GM21576 (cell line): ENCODE measurements around the gene RABGAP1L.
A peak's percentile ranks its signal among the peaks of the same experiment; 100 is the strongest.
"Not testable (repeated sequence)": the region's sequence is repeated elsewhere in the genome, so short reads cannot be mapped to it uniquely, and the experiment has no call there.

Experiments used
- ATAC-seq: cut with Tn5 transposase; IDR thresholded peaks from one replicate; pipeline ENCODE4 v1.9.1; 2021; ENCODE audit warnings: mild to moderate bottlenecking, moderate library complexity; ENCODE audit not compliant: unreplicated experiment

The RABGAP1L gene

DNA sequence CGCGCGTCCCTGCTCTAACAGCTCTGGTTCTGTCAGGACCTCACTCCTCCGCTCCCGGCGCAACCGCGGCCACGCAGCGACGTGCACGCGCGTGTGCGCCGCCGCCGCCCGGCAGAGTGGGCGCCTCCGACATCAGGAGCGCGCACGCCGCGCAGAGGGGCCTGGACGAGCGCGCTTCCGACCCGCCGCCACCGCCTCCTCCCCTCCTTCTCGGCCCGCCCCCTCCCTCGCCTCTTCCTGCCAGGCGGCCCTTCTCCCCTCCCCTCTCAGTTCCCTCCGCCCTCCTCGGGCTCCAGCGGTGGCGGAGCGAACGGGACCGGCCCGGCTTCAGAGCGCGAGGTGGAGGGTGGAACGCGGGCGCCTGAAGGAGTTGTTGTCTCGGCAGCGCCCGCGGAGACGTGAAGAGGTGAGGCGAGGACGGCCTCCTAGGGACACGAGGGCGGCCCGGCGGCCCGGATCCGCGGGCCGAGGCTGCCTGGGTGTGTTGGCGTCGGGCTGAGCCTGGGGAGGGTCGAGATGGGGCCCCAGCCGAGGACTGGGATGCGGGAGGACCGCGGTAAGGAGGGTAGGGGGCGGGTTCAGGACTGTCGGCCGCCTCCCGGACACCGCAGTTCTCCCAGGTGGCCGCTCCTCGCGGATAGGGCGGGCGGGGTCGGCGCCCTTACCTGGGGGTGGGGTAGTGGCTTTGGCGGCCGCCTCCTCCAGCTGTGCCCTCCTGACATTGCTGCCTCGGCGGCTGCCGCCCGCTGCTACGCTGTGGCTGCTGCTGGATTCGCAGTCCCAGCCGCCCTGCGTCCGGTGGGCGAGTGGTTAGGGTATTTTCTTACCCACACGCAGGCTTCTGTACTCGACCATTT lies at the start of gene RABGAP1L:
RABGAP1L (plus strand) TSS at position 269 of the 857 bp plus-strand sequence.
- ATAC-seq: peak; percentile 63

DNA sequence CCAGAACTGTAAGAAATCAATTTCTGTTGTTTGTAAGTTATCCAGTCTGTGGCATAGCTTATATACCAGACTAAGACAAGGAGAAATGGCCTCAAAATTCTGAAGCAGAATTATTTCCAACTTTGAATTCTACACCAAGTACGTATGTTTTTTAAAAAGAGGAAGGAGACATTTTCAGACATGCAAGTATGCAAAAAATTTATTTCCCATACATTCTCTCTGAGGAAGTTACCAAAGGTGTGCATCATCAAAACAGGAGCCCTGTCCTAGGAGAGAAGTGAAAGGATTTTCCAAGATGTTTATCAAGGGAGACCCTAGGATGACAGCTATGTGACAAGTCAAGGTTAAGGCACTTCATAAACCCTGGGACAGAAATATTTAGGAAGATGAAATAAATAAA lies 49.3 kb upstream of the RABGAP1L start:
- no peak for ATAC-seq

DNA sequence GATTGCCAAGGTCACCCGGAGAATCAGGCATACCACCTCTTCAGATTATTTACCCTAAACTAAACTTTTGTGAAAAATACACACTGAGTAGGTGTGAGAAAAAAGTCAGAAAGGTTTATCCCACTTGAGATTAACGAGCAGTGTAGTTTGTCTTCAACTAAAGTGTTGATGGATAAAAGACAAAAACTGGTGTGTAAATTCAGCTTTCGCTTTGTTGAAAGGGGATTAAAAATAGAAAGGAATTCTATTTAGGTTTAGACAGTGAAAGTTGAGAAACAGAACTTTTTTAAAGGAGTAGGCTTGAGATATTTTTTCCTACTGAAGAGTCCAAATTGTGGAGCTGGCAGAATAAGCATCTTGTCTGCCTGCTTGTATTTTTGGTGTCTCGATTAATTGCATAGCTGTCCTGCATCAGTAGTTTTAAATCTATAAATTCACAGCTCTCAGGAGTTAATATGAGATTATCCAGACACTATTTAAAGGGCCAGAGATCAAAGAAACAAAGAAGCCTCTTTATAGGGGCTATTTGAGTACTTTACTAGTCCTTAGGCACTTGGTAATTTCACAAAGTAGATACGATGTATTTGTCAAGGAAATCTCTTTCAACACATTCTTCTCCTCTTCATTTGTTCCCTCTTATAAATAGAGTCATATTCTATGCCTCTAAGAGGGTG lies 46.7 kb upstream of the RABGAP1L start:
- ATAC-seq: no peak

DNA sequence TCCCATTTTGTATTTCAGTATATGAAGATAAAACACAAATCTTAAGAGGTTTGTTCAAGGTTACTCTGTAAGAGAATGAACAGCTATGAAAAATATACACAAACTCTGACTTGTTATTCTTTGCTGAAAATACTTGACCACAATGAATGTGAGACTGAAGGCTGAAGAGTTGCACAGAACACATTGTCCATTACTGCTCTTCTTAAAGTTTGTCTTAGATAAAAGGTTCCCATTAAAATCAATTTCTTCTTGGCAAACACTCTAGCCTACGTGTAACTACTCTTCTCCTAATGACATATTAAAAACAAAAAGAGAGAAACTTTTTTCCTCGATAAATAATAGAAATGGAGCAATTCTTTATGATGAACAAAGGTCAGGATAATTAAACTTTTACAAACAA lies 45.2 kb upstream of the RABGAP1L start:
- no peak for ATAC-seq

DNA sequence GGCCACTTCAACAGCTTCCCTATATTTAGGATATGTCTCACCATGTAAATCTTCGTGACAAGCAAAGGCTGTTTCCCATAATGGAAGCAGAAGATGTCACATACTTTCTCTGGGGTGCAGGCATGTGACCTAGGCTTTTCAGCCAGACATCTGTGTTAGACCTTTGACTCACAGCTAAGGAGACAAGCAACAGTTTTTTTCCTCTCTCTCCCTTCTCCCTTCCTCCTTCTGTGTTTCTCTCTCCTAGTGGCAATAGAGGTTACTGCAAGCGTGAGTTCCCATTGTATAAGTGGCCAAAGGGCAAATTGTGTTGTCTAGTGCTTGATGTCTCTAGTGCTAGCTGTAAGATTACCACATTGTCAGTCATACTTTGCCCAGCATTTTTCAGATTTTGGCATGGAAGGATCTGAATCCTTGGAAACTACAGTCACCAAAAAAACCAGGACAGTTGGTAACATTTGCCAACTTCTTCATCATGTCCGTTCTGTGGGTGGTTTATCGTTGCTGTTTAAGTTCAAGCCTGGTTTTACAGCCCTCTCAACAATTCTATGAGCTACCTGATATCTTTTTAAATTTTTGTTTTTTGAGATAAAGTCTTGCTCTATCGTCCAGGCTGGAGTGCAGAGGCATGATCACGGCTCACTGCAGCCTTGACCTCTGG lies 44.4 kb upstream of the RABGAP1L start:
- ATAC-seq: peak; percentile 50

DNA sequence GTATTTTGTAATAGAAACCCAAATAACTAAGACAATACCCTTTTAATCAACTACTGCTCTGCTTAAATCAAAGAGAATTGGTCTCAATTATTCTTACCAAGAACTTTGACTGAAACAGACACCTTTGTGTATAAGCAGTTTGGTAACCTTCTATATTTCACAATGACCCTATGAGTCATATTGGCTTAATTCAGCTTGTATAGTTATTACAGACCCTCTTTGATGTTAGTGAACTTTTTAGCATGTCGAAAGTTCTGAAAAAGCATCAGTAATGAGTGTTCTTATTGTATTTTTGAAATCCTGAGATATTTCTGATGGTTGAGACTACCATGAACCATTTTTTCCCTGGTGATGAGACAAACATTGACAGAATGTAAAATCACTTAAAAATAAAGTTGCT lies 43.3 kb upstream of the RABGAP1L start:
- no peak for ATAC-seq

DNA sequence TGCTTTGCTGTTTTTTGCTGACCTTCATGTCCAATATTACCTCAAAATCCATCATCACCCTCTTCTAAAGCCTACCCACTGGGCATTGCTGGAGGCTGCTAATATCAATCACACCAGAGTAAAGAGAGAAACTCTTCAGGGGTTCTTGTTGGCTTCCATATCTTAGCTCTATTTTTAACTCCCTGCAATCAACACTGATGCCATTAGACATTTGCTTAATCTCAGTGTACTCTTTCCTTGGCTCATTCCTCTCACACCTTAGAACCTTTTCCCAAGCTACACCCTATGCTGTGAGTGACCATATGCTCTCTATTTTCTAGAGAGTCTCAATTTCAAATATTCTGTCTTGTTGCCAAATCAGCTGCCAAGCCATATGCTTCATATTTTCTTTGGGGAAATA lies 40.6 kb upstream of the RABGAP1L start:
- no peak for ATAC-seq

DNA sequence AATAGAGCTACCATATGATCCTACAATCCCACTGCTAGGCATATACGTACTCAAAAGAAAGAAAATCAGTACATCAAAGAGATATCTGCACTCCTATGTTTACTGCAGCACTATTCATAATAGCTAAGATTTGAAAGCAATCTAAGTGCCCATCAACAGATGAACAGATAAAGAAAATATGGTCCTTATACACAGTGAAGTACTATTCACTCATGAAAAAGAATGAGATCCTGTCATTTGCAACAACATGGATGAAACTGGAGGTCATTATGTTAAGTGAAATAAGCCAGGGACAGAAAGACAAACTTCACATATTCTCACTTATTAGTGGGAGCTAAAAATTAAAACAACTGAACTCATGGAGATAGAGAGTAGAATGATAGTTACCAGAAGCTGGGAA lies 37.0 kb upstream of the RABGAP1L start:
- not testable (repeated sequence) for ATAC-seq

DNA sequence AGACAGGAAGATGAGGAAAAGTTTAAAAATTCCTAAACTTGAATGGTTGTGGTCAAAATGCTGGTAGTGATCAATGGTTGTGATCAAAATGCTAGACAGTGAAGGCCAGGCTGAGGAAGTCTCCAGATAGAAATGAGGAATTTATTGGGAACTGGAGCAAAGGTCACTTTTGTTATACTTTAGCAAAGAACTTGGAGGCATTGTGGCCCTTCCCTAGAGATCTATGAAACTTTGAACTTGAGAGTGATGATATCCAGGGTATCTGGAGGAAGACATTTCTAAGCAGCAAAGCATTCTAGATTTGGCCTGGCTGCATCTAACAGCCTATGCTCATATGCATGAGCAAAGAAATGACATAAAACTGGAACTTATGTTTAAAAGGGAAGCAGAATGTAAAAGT lies 35.5 kb upstream of the RABGAP1L start:
- ATAC-seq: no peak

DNA sequence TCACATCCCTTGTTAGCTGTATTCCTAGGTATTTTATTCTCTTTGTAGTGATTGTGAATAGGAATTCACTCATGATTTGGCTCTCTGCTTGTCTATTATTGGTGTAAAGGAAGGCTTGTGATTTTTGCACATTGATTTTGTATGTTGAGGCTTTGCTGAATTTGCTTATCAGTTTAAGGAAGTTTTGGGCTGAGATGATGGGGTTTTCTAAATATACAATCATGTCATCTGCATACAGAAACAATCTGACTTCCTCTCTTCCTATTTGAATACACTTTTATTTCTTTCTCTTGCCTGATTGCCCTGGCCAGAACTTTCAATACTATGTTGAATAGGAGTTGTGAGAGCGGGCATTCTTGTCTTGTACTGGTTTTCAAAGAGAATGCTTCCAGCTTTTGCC lies 32.1 kb upstream of the RABGAP1L start:
- ATAC-seq: not testable (repeated sequence)

DNA sequence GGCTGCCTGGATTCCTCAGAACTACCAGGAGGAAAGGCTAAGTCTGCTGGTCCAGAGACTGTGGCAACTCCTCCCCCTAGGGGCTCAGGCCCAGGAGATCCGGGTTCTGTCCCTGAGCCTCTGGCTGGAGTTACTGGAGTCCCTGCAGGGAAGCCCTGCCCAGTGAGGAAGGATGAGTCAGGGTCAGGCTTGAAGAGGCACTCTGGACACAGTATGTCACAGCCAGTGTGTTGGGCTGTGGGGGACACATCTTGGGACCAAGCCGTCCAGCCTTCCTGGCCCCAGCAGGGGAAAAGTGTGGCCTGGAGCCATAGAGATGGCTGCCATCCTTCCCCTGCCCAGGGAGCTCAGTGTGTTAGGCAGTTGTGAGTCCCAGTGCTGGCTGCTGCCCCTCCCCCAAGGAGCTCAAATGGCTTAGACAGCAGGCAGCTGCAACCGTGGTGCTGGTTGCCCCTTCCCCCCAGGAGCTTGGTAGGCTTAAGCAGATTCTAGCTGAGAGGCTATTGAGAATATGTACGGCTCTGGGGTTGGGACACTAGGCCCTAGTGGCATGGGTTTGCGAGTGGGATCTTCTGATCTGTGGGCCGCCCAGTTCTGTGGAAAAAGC lies 28.2 kb upstream of the RABGAP1L start:
- no peak for ATAC-seq

DNA sequence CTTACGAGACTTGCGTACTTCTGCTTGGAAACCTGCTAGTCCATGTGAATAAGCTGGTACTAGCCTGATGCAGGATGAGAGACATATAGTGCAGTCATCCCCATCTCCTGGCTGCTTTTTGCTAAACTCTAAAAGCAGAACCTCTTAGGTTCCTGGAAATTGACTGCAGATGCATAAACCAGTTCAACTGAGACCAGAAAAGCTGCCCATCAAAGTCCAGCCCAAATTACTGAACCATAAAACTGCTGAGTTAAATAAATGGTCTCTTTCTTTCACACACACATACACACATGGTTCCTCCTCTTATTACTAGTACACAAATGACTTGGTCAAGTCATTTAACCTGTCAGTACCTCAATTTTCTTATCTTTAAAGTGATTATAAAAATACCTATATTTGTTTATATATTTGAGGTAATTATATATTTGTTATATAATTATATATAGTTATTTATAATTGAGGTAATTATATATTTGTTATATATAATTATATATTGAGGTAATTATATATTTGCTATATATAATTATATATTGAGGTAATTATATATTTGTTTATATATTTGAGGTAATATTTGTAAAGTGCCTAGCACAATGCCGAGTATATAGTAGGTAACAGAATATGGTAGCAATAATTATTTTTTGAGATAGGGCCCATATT lies 25.2 kb upstream of the RABGAP1L start:
- peak; percentile 73 for ATAC-seq

DNA sequence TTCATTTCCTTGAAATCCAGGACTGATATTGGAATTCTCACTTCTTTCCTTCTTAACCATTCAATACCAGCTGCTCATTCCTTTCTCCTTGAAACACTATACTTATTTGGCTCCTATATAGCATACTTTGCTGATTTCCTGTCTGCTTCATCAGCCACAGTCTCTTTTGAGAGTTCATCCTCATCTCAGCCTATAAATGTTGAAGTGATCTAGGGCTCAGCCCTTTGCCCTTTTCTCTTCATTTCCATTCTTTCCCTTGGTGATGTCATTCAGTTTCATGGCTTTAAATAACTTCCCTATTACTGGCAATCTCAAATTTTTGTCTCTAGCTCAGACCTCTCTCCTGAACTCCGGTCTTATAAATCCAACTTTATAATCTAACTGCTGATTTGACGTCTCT lies 24.1 kb upstream of the RABGAP1L start:
- no peak for ATAC-seq

DNA sequence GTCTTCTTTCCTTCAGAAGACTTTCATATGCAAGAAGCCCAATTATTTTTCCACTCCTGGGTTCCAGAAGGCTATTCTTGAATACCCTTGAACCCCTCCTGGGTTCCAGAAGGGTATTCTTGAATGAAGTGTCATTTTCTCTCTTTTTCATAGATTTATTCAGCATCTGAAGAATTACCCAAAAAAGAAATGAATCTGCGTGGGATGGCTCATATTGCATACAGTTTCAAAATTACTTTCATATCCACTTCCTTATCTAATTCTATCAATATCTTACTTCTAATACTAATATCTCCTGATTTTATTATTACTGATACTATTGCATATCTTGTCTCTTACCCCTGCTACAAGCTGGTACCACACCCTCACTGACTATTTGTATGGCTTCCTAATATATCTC lies 22.6 kb upstream of the RABGAP1L start:
- ATAC-seq: no peak

DNA sequence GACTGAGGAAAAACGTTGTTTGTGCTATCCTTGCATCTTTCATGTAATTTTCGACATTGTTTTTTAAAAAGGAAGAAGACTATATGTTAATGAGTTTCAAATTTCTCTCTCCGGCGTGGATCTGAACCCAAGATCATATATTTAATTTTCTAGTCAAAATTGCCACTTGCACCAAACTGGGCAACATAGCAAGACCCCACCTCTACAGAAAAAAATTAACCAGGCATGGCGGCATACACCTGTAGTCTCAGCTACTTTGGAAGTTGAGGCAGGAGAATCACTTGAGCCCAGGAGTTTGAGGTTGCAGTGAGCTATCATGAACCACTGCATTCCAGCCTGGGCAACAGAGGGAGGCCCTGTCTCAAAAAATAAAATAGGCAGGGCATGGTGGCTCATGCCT lies 16.5 kb upstream of the RABGAP1L start:
- no peak for ATAC-seq

DNA sequence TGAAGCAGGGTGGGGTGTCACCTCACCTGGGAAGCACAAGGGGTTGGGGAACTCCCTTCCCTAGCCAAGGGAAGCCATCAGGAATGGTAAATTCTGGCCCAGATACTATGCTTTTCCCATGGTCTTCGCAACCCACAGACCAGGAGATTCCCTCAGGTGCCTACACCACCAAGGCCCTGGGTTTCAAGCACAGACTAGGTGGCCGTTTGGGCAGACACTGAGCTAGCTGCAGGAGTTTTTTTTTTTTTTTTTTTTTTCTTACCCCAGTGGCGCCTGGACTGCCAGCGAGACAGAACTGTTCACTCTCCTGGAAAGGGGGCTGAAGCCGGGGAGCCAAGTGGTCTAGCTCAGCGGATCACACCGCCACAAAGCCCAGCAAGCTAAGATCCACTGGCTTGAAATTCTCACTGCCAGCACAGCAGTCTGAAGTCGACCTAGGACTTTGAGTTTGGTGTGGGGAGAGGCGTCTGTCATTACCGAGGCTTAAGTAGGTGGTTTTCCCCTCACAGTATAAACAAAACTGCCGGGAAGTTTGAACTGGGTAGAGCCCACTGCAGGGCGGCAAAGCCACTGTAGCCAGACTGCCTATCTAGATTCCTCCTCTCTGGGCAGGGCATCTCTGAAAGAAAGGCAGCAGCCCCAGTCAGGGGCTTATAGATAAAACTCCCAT lies 15.5 kb upstream of the RABGAP1L start:
- ATAC-seq: not testable (repeated sequence)

DNA sequence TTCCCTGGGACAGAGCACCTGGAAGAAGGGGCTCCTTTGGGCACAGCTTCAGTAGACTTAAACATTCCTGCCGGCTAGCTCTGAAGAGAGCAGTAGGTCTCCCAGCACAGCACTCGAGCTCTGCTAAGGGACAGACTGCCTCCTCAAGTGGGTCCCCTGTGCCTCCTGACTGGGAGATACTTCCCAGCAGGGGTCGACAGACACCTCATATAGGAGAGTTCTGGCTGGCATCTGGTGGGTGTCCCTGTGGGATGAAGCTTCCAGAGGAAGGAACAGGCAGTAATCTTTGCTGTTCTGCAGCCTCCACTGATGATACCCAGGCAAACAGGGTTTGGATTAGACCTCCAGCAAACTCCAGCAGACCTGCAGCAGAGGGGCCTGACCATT lies 14.9 kb upstream of the RABGAP1L start:
- ATAC-seq: not testable (repeated sequence)

DNA sequence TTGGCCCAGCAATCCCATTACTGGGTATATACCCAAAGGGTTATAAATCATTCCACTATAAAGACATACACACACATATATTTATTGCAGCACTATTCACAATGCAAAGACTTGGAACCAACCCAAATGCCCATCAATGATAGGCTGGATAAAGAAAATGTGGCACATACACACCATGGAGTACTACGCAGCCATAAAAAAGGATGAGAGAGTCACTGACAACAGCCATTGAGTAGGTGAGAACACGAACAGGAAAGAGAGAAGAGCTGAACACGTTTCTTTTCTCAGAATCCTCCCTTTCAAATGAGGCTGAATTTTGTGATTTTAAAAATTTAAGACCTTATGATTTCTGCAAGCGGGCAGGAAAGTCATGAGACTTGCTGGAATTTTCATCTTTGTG lies 10.1 kb upstream of the RABGAP1L start:
- ATAC-seq: no peak

DNA sequence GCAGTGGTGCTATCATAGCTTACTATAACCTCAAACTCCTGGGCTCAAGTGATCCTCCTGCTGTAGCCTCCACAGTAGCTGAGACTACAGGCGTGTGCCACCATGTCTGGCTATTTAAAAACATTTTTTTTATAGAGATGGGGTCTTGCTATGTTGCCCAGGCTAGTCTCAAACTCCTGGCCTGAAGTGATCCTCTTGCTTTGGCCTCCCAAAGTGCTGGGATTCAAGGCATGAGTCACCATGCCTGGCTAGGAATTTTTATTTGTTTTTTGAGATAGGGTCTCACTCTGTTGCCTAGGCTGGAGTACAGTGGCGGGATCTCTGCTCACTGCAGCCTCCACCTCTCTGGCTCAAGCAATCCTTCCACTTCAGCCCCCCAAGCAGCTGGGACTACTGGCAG lies 8.8 kb upstream of the RABGAP1L start:
- ATAC-seq: no peak

DNA sequence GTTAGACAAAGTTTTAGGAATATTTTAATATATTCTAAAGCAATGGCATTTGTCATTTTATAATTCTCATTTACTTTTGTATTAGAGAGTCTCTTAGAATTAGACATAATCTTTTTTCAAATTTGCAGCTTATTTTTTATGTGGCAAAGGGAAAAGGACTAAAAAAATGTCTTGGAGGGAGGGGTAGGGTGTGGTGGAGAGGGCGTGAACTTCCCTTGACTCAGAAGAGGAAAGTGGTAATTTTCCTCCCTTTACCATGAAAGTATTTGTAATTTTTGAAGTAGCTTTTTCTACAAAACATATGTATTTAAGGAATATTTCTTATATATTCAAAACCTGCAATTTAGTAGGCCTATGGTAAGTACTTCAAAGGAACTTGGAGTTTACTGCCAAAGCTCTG lies 6.9 kb upstream of the RABGAP1L start:
- ATAC-seq: no peak
